Uterus (tissue), 4 donors: ENCODE measurements around the gene NPEPPS. TPM values are rescaled to one million over a fixed set of nuclear protein-coding genes. Genes with fewer than 3 reads are reported as not detected.

Source experiments
- DNase-seq, 2 donors: peaks; one replicate each; pipeline ENCODE4 v3.0.0-alpha.2; 2019 to 2020
- H3K27ac ChIP-seq, 2 donors: fragments of 200-600 bp; sonication (generic); 1 replicate in 1 of 2; 2 replicates in 1 of 2; pipeline ENCODE4 v1.5.1; 2016 to 2018
- H3K27me3 ChIP-seq, 2 donors: fragments of 200-600 bp; sonication (generic); one replicate each; pipeline ENCODE4 v1.5.1; 2018 to 2019; ENCODE audit warnings: control low read depth in 1 of 2
- H3K36me3 ChIP-seq, 2 donors: fragments of 200-600 bp; sonication (generic); one replicate each; pipeline ENCODE4 v1.5.1; 2019; ENCODE audit warnings: control low read depth in 1 of 2
- H3K4me1 ChIP-seq, 2 donors: fragments of 200-600 bp; sonication (generic); one replicate each; pipeline ENCODE4 v1.5.1; 2018 to 2019; ENCODE audit warnings: control low read depth in 1 of 2
- H3K4me3 ChIP-seq, 2 donors: fragments of 200-600 bp; sonication (generic); 1 replicate in 1 of 2; 2 replicates in 1 of 2; pipeline ENCODE4 v1.5.1; 2018 to 2019; ENCODE audit warnings: mild to moderate bottlenecking in 1 of 2
- H3K9me3 ChIP-seq, 2 donors: fragments of 200-600 bp; sonication (generic); one replicate each; pipeline ENCODE4 v1.5.1; 2019; ENCODE audit warnings: control low read depth in 1 of 2
- POLR2A ChIP-seq, 2 donors: fragments of 450-650 bp; IDR thresholded peaks; one replicate each; pipeline ENCODE4 v1.6.1; 2016; ENCODE audit warnings: antibody characterized with exemption in 2 of 2, mild to moderate bottlenecking in 1 of 2, moderate library complexity in 1 of 2
- intact Hi-C: fragments of 100-400 bp; cut with DNase I; formaldehyde crosslinking; loops from one replicate; pipeline ENCODE4 v1.15.1; 2023; ENCODE audit warnings: low total_unique reads
- total RNA-seq, 4 donors: library from RNA; depleted of rRNA in 3 of 4; stranded (reverse); fragments of >200 nt in 3 of 4; gene quantifications; one replicate each; pipeline versions ENCODE4 v1.1.0 to v1.2.4, GENCODE V29; 2014 to 2023
- TF ChIP-seq, protein P1 (sequence below), 4 experiments: fragments of 200-600 bp in 2 of 4; fragments of 450-650 bp in 2 of 4; sonication (generic) in 2 of 4; IDR thresholded peaks; one replicate each; pipeline ENCODE4 v1.5.1; 2016 to 2019; ENCODE audit warnings: antibody characterized with exemption in 4 of 4, mild to moderate bottlenecking in 2 of 4, moderate library complexity in 1 of 4
- donor health status: DM: yes; HTN: yes; CAD: no.

The NPEPPS gene
- total RNA-seq, 4 donors from 2014 or later = 77.6 to 161 (median 131) TPM

DNA sequence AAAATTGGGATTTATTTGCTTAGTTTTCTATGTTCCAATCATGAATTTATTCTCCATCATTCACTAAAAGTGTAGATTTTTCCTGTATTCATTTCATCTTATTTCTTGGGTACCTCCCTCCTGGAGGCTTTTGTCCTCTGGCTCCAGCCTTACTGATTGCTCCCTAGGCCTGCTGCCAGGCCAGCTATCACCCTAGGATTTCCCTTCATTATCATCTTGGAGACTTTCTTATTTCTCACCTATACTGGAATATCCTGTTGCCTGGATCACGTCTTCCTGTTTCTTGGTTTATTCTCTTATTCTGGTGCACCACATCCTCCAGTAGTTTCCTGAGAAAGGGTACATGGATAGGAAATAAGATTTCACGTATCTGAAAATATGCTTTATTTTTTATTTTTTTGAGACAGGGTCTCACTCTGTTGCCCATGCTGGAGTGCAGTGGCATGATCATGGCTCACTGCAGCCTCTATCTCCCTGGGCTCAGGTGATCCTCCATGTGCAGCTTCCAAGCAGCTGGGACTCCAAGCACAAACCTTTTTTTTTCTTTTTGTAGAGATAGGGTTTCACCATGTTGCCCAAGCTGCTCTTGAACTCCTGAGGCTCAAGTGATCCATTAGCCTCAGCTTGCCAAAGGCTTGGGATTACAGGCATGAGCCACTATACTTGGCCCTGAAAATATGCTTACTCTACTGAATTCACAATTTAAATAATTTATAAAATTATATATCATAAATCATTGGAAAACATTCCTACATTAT, 105.5 kb downstream of the NPEPPS start:
- TF ChIP-seq POLR2A (IDR thresholded peaks at IDR 0.05) = no peak
- TF ChIP-seq, protein P1, sequence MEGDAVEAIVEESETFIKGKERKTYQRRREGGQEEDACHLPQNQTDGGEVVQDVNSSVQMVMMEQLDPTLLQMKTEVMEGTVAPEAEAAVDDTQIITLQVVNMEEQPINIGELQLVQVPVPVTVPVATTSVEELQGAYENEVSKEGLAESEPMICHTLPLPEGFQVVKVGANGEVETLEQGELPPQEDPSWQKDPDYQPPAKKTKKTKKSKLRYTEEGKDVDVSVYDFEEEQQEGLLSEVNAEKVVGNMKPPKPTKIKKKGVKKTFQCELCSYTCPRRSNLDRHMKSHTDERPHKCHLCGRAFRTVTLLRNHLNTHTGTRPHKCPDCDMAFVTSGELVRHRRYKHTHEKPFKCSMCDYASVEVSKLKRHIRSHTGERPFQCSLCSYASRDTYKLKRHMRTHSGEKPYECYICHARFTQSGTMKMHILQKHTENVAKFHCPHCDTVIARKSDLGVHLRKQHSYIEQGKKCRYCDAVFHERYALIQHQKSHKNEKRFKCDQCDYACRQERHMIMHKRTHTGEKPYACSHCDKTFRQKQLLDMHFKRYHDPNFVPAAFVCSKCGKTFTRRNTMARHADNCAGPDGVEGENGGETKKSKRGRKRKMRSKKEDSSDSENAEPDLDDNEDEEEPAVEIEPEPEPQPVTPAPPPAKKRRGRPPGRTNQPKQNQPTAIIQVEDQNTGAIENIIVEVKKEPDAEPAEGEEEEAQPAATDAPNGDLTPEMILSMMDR (IDR thresholded peaks at IDR 0.05) = no peak
- Histone ChIP-seq H3K27me3 (no peaks in the 10 kb centered on the region), H3K4me1 (no peaks in the 10 kb centered on the region), H3K36me3 (no peaks in the 10 kb centered on the region), H3K9me3 (no peaks in the 10 kb centered on the region), H3K4me3 (no peak overlapping the region), H3K27ac (no peak overlapping the region)
- DNase-seq = no peak
- intact Hi-C loops = no loop called here

DNA sequence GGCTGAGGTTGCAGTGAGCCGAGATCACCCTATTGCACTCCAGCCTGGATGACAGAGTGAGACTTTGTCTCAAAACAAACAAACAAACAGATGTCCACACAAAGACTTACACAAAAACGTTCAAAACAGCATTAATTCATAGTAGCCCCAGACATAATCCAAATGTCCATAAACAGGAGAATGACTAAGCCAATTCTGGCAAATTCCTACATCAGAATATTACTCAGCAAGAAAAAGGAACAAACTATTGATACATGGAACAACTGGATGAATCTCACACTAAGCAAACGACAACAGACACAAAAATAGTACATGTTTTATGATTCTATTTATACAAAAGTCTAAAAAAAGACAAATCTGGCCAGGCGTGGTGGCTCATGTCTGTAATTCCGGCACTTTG, 108.0 kb downstream of the NPEPPS start:
- intact Hi-C loops = no loop called here
- Histone ChIP-seq H3K27ac (no peak overlapping the region), H3K9me3 (no peaks in the 10 kb centered on the region), H3K4me1 (no peaks in the 10 kb centered on the region), H3K4me3 (no peak overlapping the region), H3K27me3 (no peaks in the 10 kb centered on the region), H3K36me3 (no peaks in the 10 kb centered on the region)
- TF ChIP-seq POLR2A (IDR thresholded peaks at IDR 0.05) = no peak
- TF ChIP-seq, protein P1 (IDR thresholded peaks at IDR 0.05) = no peak
- DNase-seq = no peak

DNA sequence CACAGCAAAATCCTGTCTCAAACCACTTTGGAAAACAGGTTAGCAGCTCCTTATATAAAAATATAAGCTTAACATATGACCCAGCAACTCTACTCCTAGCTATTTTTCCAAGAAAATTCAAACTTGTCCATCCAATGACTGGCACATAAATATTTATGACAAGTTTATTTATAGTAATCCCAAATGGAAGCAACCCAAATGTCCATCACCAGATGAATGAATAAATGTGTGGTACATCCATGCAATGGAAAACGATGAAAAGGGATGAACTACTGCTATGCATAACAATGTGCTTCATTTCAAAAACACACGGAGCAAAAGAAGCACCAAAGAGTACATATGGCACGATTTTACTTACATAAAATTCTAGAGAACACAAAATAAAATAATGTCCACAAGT, 109.2 kb downstream of the NPEPPS start:
- TF ChIP-seq POLR2A (IDR thresholded peaks at IDR 0.05) = no peak
- H3K36me3 ChIP-seq = no peaks in the 10 kb centered on the region
- DNase-seq = no peak
- no peaks in the 10 kb centered on the region for H3K4me1 ChIP-seq
- no peak overlapping the region for H3K27ac ChIP-seq
- H3K27me3 ChIP-seq = no peaks in the 10 kb centered on the region
- no peaks in the 10 kb centered on the region for H3K9me3 ChIP-seq
- intact Hi-C loops = no loop called here
- H3K4me3 ChIP-seq = no peak overlapping the region

DNA sequence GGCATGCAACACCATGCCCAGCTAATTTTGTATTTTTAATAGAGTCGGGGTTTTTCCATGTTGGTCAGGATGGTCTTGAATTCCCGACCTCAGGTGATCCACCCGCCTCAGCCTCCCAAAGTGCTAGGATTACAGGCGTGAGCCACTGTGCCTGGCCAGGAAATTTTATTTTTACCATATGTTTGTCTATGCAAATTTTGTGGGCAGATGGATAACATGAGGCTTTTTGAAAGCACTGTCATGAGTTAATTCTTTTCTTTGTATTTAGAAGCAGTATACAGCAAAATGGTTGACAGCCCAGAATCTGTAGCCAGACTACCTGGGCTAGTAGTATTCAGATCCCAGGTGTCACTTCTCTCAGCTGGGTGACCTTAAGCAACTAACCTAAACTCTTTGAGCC, 110.3 kb downstream of the NPEPPS start:
- Histone ChIP-seq H3K4me1 (no peaks in the 10 kb centered on the region), H3K27me3 (no peaks in the 10 kb centered on the region), H3K9me3 (no peaks in the 10 kb centered on the region), H3K36me3 (no peaks in the 10 kb centered on the region), H3K4me3 (no peak overlapping the region), H3K27ac (no peak overlapping the region)
- intact Hi-C loops = no loop called here
- DNase-seq = no peak
- no peak for TF ChIP-seq POLR2A (IDR thresholded peaks at IDR 0.05)
- TF ChIP-seq, protein P1 (IDR thresholded peaks at IDR 0.05) = no peak

DNA sequence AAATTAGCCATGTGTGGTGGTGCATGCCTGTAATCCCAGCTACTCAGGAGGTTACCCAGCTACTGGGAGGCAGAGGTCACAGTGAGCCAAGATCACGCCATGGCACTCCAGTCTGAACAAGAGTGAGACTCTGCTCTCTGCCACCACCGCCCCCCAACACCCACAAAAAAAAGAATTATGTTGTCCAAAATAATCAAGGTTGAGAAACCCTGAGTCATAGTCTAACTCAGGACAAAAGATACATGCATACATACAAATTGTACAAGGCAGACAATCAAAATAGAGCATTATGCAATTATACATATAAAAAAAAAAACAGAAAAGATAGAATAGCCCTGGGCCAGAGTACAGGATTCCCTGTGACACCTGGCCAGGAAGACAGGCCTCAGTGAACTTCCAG, 112.2 kb downstream of the NPEPPS start:
- no peak for TF ChIP-seq POLR2A (IDR thresholded peaks at IDR 0.05)
- no peak for DNase-seq
- no peak overlapping the region for H3K4me3 ChIP-seq
- H3K27me3 ChIP-seq = no peaks in the 10 kb centered on the region
- intact Hi-C loops = no loop called here
- H3K27ac ChIP-seq = no peak overlapping the region
- no peaks in the 10 kb centered on the region for H3K9me3 ChIP-seq
- H3K36me3 ChIP-seq = no peaks in the 10 kb centered on the region
- H3K4me1 ChIP-seq = no peaks in the 10 kb centered on the region

DNA sequence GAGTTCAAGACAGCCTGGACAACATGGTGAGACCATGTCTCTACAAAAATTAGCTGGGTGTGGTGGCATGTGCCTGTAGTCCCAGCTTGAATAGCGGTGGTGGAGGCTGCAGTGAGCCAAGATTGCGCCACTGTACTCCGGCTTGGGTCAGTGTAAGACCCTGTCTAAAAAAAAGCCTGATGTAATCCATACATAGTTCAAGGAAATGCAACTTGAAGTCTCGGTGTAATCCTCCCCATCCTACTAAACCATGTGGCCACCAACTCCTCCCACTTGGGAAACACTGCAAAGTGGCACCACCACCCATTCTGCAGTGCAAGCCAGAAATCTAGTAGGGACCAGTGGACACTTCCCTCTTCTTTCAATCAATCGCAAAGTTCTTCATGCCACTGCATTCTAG, 113.4 kb downstream of the NPEPPS start:
- Histone ChIP-seq H3K9me3 (no peaks in the 10 kb centered on the region), H3K27ac (no peak overlapping the region), H3K4me1 (peaks cover 0 to 4% of the 10 kb centered on the region in 2 donors), H3K4me3 (no peak overlapping the region), H3K36me3 (no peaks in the 10 kb centered on the region), H3K27me3 (no peaks in the 10 kb centered on the region)
- intact Hi-C loops = no loop called here
- TF ChIP-seq, protein P1 (IDR thresholded peaks at IDR 0.05) = no peak
- no peak for TF ChIP-seq POLR2A (IDR thresholded peaks at IDR 0.05)
- DNase-seq = no peak
